HG02571 (cell line): ENCODE measurements around the gene TNS1.

ENCODE experiments used
- ATAC-seq: cut with Tn5 transposase; IDR thresholded peaks from one replicate; pipeline ENCODE4 v1.9.1; 2021; ENCODE audit warnings: mild to moderate bottlenecking, moderate library complexity; ENCODE audit not compliant: unreplicated experiment

TNS1 gene

GRCh38 chr2:217919204-217919603, 83.6 kb downstream of the TNS1 start:
- no peak for ATAC-seq

- ATAC-seq = no peak
These were observed 84.3 kb downstream of the TNS1 start for GRCh38 chr2:217918308-217919024.

GRCh38 chr2:217916504-217917254, 86.1 kb downstream of the TNS1 start:
- no peak for ATAC-seq

- ATAC-seq = no peak
These were observed 87.1 kb downstream of the TNS1 start for GRCh38 chr2:217915706-217916105.

- ATAC-seq = no peak
These were observed 87.9 kb downstream of the TNS1 start for GRCh38 chr2:217914878-217915277.

- ATAC-seq = no peak
These were observed 88.7 kb downstream of the TNS1 start for GRCh38 chr2:217914078-217914477.

- ATAC-seq = no peak
These were observed 89.4 kb downstream of the TNS1 start for GRCh38 chr2:217913436-217913835.

GRCh38 chr2:217912098-217913024, 90.4 kb downstream of the TNS1 start:
- no peak for ATAC-seq

GRCh38 chr2:217911283-217912097, 91.3 kb downstream of the TNS1 start:
- no peak for ATAC-seq

GRCh38 chr2:217910875-217911212, 92.0 kb downstream of the TNS1 start:
- ATAC-seq = no peak

- no peak for ATAC-seq
These were observed 93.5 kb downstream of the TNS1 start for GRCh38 chr2:217909156-217909820.

GRCh38 chr2:217908544-217908943, 94.3 kb downstream of the TNS1 start:
- no peak for ATAC-seq

- no peak for ATAC-seq
These were observed 95.5 kb downstream of the TNS1 start for GRCh38 chr2:217907266-217907665.

GRCh38 chr2:217906798-217907197, 96.0 kb downstream of the TNS1 start:
- ATAC-seq = no peak

GRCh38 chr2:217905896-217906295, 96.9 kb downstream of the TNS1 start:
- no peak for ATAC-seq

GRCh38 chr2:217905395-217905794, 97.4 kb downstream of the TNS1 start:
- ATAC-seq = no peak

GRCh38 chr2:217904614-217904965, 98.2 kb downstream of the TNS1 start:
- ATAC-seq = no peak

- ATAC-seq = no peak
These were observed 98.8 kb downstream of the TNS1 start for GRCh38 chr2:217903859-217904613.

GRCh38 chr2:217903142-217903858, 99.5 kb downstream of the TNS1 start:
- ATAC-seq = no peak
